GM19328 (cell line): ENCODE data around the gene TUNAR.

Experiments
- ATAC-seq: cut with Tn5 transposase; IDR thresholded peaks from one replicate; pipeline ENCODE4 v1.9.1; 2021; ENCODE audit warnings: mild to moderate bottlenecking, moderate library complexity; ENCODE audit not compliant: unreplicated experiment

TUNAR gene

GRCh38 chr14:95871531-95871930 lies 5.1 kb upstream of the TUNAR start:
- no peak for ATAC-seq

- no peak for ATAC-seq
Measured at GRCh38 chr14:95872777-95873176, 3.9 kb upstream of the TUNAR start.

- no peak for ATAC-seq
Measured at GRCh38 chr14:95875831-95876760, 536 bp upstream of the TUNAR start.

- no peak for ATAC-seq
Measured at GRCh38 chr14:95877633-95878032, 1.0 kb downstream of the TUNAR start.

GRCh38 chr14:95884377-95884776 lies 7.7 kb downstream of the TUNAR start:
- ATAC-seq: no peak

GRCh38 chr14:95885278-95885677 lies 8.6 kb downstream of the TUNAR start:
- no peak for ATAC-seq

GRCh38 chr14:95885866-95886265 lies 9.2 kb downstream of the TUNAR start:
- ATAC-seq: no peak

- no peak for ATAC-seq
Measured at GRCh38 chr14:95886366-95887056, 9.9 kb downstream of the TUNAR start.

- no peak for ATAC-seq
Measured at GRCh38 chr14:95887351-95887750, 10.7 kb downstream of the TUNAR start.

GRCh38 chr14:95889236-95889979 lies 12.8 kb downstream of the TUNAR start:
- no peak for ATAC-seq

GRCh38 chr14:95891742-95892141 lies 15.1 kb downstream of the TUNAR start:
- ATAC-seq: no peak

GRCh38 chr14:95892142-95892541 lies 15.5 kb downstream of the TUNAR start:
- no peak for ATAC-seq

GRCh38 chr14:95895720-95896119 lies 19.1 kb downstream of the TUNAR start:
- no peak for ATAC-seq

- no peak for ATAC-seq
Measured at GRCh38 chr14:95896498-95897135, 20.0 kb downstream of the TUNAR start.

GRCh38 chr14:95897280-95897679 lies 20.6 kb downstream of the TUNAR start:
- ATAC-seq: no peak

GRCh38 chr14:95901054-95901453 lies 24.4 kb downstream of the TUNAR start:
- no peak for ATAC-seq

- ATAC-seq: no peak
Measured at GRCh38 chr14:95902273-95902826, 25.7 kb downstream of the TUNAR start.

GRCh38 chr14:95903165-95903564 lies 26.5 kb downstream of the TUNAR start:
- no peak for ATAC-seq

GRCh38 chr14:95903616-95904107 lies 27.0 kb downstream of the TUNAR start:
- ATAC-seq: no peak

- ATAC-seq: no peak
Measured at GRCh38 chr14:95906591-95906990, 30.0 kb downstream of the TUNAR start.
